T-helper 1 cell treated with Interleukin-12 subunit alpha and Interleukin-12 subunit beta and Interleukin-4 antibody, amounts not matched to agents 30 μg/mL and 1 μg/mL, for 36 hours (primary cell): Measurements from ENCODE around the gene SHISA2.
A peak's percentile ranks its signal among the peaks of the same experiment; 100 is the strongest.

Source experiments
- H3K27ac Mint-ChIP-seq: one replicate; pipeline ENCODE4 v1.8.0; 2021; ENCODE audit warnings: mild to moderate bottlenecking, mixed read lengths
- H3K27me3 Mint-ChIP-seq: one replicate; pipeline ENCODE4 v1.8.0; 2021; ENCODE audit warnings: low read depth, mixed read lengths
- H3K36me3 Mint-ChIP-seq: one replicate; pipeline ENCODE4 v1.8.0; 2021; ENCODE audit warnings: low read depth, mixed read lengths
- H3K4me1 Mint-ChIP-seq: one replicate; pipeline ENCODE4 v1.8.0; 2021; ENCODE audit warnings: low read depth, mixed read lengths
- H3K4me3 Mint-ChIP-seq: one replicate; pipeline ENCODE4 v1.8.0; 2021; ENCODE audit warnings: mild to moderate bottlenecking, moderate library complexity, mixed read lengths
- H3K9me3 Mint-ChIP-seq: one replicate; pipeline ENCODE4 v1.8.0; 2021; ENCODE audit warnings: mixed read lengths

SHISA2 gene

DNA sequence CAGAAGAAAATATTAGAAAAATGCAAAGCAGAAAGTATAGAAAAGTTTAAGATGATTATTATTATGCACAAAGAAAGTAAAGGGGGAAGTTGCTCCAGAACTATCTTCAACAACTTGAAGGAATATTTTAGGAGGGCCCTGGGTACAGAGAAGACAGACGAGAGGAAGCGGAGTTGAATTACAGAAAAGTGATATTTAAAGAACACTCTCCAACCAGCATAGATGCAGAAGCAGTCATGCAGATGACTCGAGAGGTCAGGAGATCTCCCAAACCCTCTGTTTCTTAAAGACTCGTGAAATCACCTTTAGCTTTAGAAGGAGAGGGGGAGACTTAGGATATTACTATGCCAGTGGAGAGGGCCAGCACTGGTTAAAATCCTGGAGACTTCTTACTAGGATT is 8.5 kb upstream of the SHISA2 start:
- no peaks in the 10 kb centered on the region for H3K9me3 Mint-ChIP-seq
- H3K4me1 Mint-ChIP-seq = peaks cover 20% of the 10 kb centered on the region
- H3K4me3 Mint-ChIP-seq = no peak overlapping the region
- H3K27me3 Mint-ChIP-seq = peaks cover 8% of the 10 kb centered on the region
- H3K36me3 Mint-ChIP-seq = no peaks in the 10 kb centered on the region
- no peak overlapping the region for H3K27ac Mint-ChIP-seq

DNA sequence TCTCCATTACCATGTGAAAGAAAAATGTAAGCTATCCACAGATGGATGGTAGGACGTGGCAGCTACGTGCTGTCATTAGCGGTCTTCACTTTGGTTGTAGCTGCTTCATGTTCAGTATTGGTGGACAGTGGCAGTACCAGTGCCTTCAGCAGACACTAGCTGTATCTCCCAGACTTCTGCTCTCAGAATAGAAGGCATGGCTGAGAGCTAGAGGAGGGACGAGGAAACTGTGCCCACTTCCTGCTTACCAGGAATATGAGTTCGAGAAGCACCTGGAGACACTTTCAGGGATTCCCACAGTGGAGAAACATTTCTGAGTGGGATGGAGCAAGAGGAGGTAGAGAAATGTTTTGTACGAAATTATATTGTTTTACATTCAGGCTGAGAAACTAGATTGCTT is 6.9 kb upstream of the SHISA2 start:
- peaks cover 21% of the 10 kb centered on the region for H3K4me1 Mint-ChIP-seq
- H3K9me3 Mint-ChIP-seq = no peaks in the 10 kb centered on the region
- H3K27ac Mint-ChIP-seq = no peak overlapping the region
- H3K27me3 Mint-ChIP-seq = peaks cover 11% of the 10 kb centered on the region
- no peaks in the 10 kb centered on the region for H3K36me3 Mint-ChIP-seq
- no peak overlapping the region for H3K4me3 Mint-ChIP-seq

GRCh38 chr13:26054896-26055295 is 3.1 kb upstream of the SHISA2 start:
- Mint-ChIP-seq H3K4me3 (no peak overlapping the region), H3K9me3 (no peaks in the 10 kb centered on the region), H3K36me3 (no peaks in the 10 kb centered on the region), H3K4me1 (peaks cover 24% of the 10 kb centered on the region), H3K27ac (no peak overlapping the region), H3K27me3 (peaks cover 30% of the 10 kb centered on the region)

DNA sequence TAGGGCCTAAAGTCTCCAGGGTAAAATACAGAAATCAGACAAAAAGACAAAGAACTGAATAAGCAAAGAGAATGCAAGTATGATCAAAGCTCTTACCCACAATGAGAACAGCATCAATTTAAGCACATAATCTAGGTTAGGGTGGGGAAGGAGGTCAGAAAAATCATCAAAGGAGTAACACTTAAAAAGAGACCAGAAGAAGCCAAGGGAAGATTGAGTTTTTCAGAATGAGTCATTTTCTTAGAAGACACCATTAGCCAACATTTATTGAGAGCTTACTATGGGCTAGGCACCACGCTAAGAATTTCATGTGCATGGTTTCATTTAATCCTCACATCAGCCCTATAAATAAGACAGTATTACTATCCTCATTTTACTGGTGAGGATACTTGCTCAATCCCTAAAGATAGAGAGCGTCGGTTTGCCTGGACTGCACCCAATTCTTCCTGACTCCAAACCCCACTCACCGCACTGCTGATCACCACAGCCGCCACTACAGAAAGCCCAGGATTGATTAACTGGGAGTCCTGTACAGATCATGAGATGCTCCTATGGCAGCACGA is 1.7 kb upstream of the SHISA2 start:
- Mint-ChIP-seq H3K4me3 (peak overlapping the region; percentile 4), H3K9me3 (no peaks in the 10 kb centered on the region), H3K36me3 (no peaks in the 10 kb centered on the region), H3K27ac (no peak overlapping the region), H3K27me3 (peaks cover 40% of the 10 kb centered on the region), H3K4me1 (peaks cover 30% of the 10 kb centered on the region)

GRCh38 chr13:26052337-26052736 is 521 bp upstream of the SHISA2 start:
- Mint-ChIP-seq H3K27me3 (peaks cover 41% of the 10 kb centered on the region), H3K4me1 (peaks cover 28% of the 10 kb centered on the region), H3K27ac (peak overlapping the region; percentile 50), H3K4me3 (peak overlapping the region; percentile 81), H3K9me3 (no peaks in the 10 kb centered on the region), H3K36me3 (no peaks in the 10 kb centered on the region)

- H3K4me1 Mint-ChIP-seq = peaks cover 27% of the 10 kb centered on the region
- peaks cover 40% of the 10 kb centered on the region for H3K27me3 Mint-ChIP-seq
- no peaks in the 10 kb centered on the region for H3K36me3 Mint-ChIP-seq
- peak overlapping the region; percentile 68 for H3K4me3 Mint-ChIP-seq
- H3K27ac Mint-ChIP-seq = no peak overlapping the region
- no peaks in the 10 kb centered on the region for H3K9me3 Mint-ChIP-seq
These were observed 572 bp downstream of the SHISA2 start for GRCh38 chr13:26051231-26051656.

DNA sequence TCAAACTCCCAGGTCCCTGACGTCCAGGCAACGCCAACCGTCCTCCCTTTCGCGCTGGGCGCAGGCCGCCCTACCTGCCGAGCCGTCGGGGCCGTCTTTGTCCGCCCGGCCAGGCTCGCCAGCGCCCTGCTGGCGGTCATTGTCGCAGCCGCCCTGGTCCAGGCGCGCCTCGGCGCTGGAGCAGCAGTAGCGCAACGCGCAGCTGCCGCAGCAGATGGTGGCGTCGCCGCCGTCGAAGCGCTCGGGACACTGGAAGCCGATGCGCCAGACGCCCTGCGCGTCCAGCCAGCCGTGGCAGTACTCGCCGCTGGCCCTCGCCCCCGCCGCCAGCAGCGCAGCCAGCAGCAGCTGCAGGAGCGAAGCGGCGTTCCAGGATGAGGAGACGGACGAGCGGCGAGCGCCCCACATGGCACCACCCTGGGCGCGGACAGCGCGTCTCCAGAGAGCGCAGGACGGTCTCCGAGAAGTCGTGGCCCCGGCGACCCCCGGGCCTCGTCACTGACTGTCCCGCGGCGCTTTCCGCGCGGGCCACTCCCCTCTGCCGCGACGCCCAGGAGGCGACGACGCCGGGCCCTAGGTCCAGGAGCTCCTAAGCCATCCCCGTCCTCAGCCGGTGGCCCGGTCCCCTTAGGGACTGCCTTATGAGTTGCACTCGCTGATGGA is 1.1 kb downstream of the SHISA2 start:
- Mint-ChIP-seq H3K27me3 (peaks cover 40% of the 10 kb centered on the region), H3K4me3 (peak overlapping the region; percentile 79), H3K9me3 (no peaks in the 10 kb centered on the region), H3K27ac (no peak overlapping the region), H3K4me1 (peaks cover 26% of the 10 kb centered on the region), H3K36me3 (no peaks in the 10 kb centered on the region)

GRCh38 chr13:26048741-26049140 is 3.1 kb downstream of the SHISA2 start:
- H3K36me3 Mint-ChIP-seq = no peaks in the 10 kb centered on the region
- no peak overlapping the region for H3K27ac Mint-ChIP-seq
- H3K9me3 Mint-ChIP-seq = no peaks in the 10 kb centered on the region
- H3K4me1 Mint-ChIP-seq = peaks cover 34% of the 10 kb centered on the region
- peaks cover 35% of the 10 kb centered on the region for H3K27me3 Mint-ChIP-seq
- peak overlapping the region; percentile 79 for H3K4me3 Mint-ChIP-seq

- H3K9me3 Mint-ChIP-seq = no peaks in the 10 kb centered on the region
- H3K36me3 Mint-ChIP-seq = no peaks in the 10 kb centered on the region
- H3K27me3 Mint-ChIP-seq = peaks cover 18% of the 10 kb centered on the region
- no peak overlapping the region for H3K4me3 Mint-ChIP-seq
- no peak overlapping the region for H3K27ac Mint-ChIP-seq
- H3K4me1 Mint-ChIP-seq = peaks cover 20% of the 10 kb centered on the region
These were observed 4.8 kb downstream of the SHISA2 start for GRCh38 chr13:26047040-26047439.

GRCh38 chr13:26046639-26047038 is 5.2 kb downstream of the SHISA2 start:
- Mint-ChIP-seq H3K27ac (no peak overlapping the region), H3K9me3 (no peaks in the 10 kb centered on the region), H3K4me1 (peaks cover 19% of the 10 kb centered on the region), H3K36me3 (no peaks in the 10 kb centered on the region), H3K27me3 (peaks cover 17% of the 10 kb centered on the region), H3K4me3 (no peak overlapping the region)

- Mint-ChIP-seq H3K27me3 (peaks cover 17% of the 10 kb centered on the region), H3K36me3 (no peaks in the 10 kb centered on the region), H3K9me3 (no peaks in the 10 kb centered on the region), H3K27ac (no peak overlapping the region), H3K4me1 (peaks cover 19% of the 10 kb centered on the region), H3K4me3 (no peak overlapping the region)
These were observed 6.7 kb downstream of the SHISA2 start for GRCh38 chr13:26045142-26045541.

- Mint-ChIP-seq H3K9me3 (no peaks in the 10 kb centered on the region), H3K27me3 (peaks cover 5% of the 10 kb centered on the region), H3K36me3 (no peaks in the 10 kb centered on the region), H3K27ac (no peak overlapping the region), H3K4me3 (no peak overlapping the region), H3K4me1 (peaks cover 9% of the 10 kb centered on the region)
These were observed 9.0 kb downstream of the SHISA2 start for GRCh38 chr13:26042785-26043184.

DNA sequence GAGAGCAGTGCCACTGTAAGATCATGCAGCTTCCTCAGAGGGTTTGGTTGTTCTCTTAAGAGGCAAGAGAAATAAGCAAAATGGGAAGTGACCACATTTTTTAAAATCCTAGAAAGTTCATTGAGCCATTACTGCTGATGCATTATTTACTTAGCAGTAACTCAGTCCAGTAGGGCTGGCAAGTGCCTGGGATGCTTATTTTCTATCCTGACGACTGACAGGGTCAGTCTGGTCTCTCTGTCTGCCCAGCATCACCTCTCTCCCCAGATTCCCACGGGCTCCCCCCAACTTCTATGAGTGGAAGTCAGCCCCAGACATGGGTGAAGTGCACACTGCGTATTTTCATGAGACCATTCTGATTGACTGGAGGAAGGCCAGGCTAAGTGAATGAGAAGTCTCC is 10.4 kb downstream of the SHISA2 start:
- Mint-ChIP-seq H3K4me3 (no peak overlapping the region), H3K27ac (no peak overlapping the region), H3K4me1 (peaks cover 9% of the 10 kb centered on the region), H3K9me3 (no peaks in the 10 kb centered on the region), H3K36me3 (no peaks in the 10 kb centered on the region), H3K27me3 (no peaks in the 10 kb centered on the region)

DNA sequence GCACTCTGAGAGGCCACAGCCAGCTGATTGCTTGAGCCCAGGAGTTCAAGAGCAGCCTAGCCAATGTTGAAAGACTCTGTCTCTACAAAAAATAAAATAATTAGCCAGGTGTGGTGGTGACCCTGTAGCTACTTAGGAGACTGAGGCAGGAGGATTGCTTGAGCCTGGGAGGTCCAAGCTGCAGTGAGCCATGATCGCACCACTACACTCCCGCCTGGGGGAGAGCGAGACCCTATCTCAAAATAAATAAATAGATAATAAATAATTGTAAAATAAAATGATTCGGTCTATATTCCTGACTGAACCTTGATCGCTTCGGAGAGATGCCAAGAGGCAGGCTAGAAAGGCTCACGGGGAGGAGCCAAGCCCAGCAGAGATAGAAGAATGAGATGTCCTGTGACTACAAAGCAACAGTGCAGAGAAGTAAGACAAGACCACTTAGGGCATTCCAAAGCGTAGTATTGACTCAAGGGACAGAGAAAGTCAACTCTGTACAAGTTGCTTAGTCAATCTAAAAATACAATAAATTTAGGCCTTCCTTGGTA is 12.8 kb downstream of the SHISA2 start:
- Mint-ChIP-seq H3K27me3 (no peaks in the 10 kb centered on the region), H3K36me3 (peaks cover 2% of the 10 kb centered on the region), H3K27ac (no peak overlapping the region), H3K4me3 (no peak overlapping the region), H3K4me1 (no peaks in the 10 kb centered on the region), H3K9me3 (no peaks in the 10 kb centered on the region)

DNA sequence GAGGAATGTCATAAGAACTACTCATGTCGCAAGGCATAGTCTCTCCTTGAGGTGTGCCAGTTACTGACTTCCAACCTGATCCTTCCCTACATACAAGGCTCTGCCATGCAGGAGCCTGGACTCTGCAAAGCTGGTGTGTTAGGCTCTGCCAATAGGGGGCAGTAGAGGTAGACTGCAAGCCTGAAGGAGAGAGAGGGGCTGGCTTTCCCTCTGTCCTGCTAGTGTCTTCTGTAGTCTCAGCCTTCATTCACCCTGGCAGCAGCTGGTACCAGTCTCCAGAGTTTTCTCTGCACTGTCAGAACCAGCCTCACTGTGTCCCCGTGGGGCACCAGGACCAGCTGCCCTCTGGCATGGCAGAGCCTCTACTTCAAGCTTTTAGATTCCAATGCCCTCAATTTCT is 14.5 kb downstream of the SHISA2 start:
- Mint-ChIP-seq H3K9me3 (no peaks in the 10 kb centered on the region), H3K4me1 (no peaks in the 10 kb centered on the region), H3K4me3 (no peak overlapping the region), H3K27ac (no peak overlapping the region), H3K27me3 (no peaks in the 10 kb centered on the region), H3K36me3 (peaks cover 2% of the 10 kb centered on the region)
